H7 (cell line): ENCODE data around the gene THAP6. TPM values are rescaled to one million over a fixed set of nuclear protein-coding genes. Genes with fewer than 3 reads are reported as not detected.
A peak's percentile ranks its signal among the peaks of the same experiment; 100 is the strongest.
"Not testable (repeated sequence)": the region's sequence is repeated elsewhere in the genome, so short reads cannot be mapped to it uniquely, and the experiment has no call there.

Experiments used
- DNase-seq: peaks from one replicate; pipeline ENCODE4 v3.0.0; 2012
- H3K27me3 ChIP-seq: 2 replicates; pipeline ENCODE4 v1.6.0; 2011; ENCODE audit warnings: mild to moderate bottlenecking, low read length; ENCODE audit not compliant: control insufficient read depth, insufficient read depth
- H3K36me3 ChIP-seq: replicated peaks from 2 replicates; pipeline ENCODE4 v1.5.1; 2011; ENCODE audit warnings: low read length; ENCODE audit not compliant: control insufficient read depth, insufficient read depth
- H3K4me3 ChIP-seq: 2 replicates; pipeline ENCODE4 v1.5.1; 2011; ENCODE audit warnings: low read depth, mild to moderate bottlenecking, control low read depth, low read length, moderate library complexity; ENCODE audit not compliant: insufficient read depth
- total RNA-seq: library from RNA; depleted of rRNA; stranded (reverse); fragments of >200 nt; shearing (Covaris generic); gene quantifications from 2 replicates; pipeline ENCODE4 v1.2.3, GENCODE V29; 2014; rRNA removed

THAP6 gene
- total RNA-seq, result 8.2 and 11.4 TPM in 2 replicates

GRCh38 chr4:75514131-75514948, at the start of gene THAP6, which contains the start of gene RCHY1:
Gene THAP6 (plus strand): TSS chr4:75514473. CDS start chr4:75515453, 980 bp downstream.
Gene RCHY1 (minus strand): TSS chr4:75514403. CDS start chr4:75514286, 117 bp downstream.
- Histone ChIP-seq H3K27me3 (no peaks in the 10 kb centered on the region), H3K36me3 (peaks cover 11% of the 10 kb centered on the region), H3K4me3 (peak within 1 kb of the TSS; percentile 81)
- peak; percentile 89 for DNase-seq

GRCh38 chr4:75469896-75470295, 44.4 kb upstream of the THAP6 start:
- no peaks in the 10 kb centered on the region for H3K36me3 ChIP-seq
- H3K4me3 ChIP-seq, result no peak overlapping the region
- no peaks in the 10 kb centered on the region for H3K27me3 ChIP-seq
- DNase-seq, result no peak

GRCh38 chr4:75470738-75471137, 43.5 kb upstream of the THAP6 start:
- H3K4me3 ChIP-seq, result no peak overlapping the region
- H3K27me3 ChIP-seq, result no peaks in the 10 kb centered on the region
- no peaks in the 10 kb centered on the region for H3K36me3 ChIP-seq
- DNase-seq, result no peak

GRCh38 chr4:75477201-75477600, 37.1 kb upstream of the THAP6 start:
- no peaks in the 10 kb centered on the region for H3K27me3 ChIP-seq
- H3K4me3 ChIP-seq, result no peak overlapping the region
- peaks cover 5% of the 10 kb centered on the region for H3K36me3 ChIP-seq
- no peak for DNase-seq

- H3K36me3 ChIP-seq, result peaks cover 7% of the 10 kb centered on the region
- DNase-seq, result no peak
- no peak overlapping the region for H3K4me3 ChIP-seq
Measured at GRCh38 chr4:75484190-75484589, 30.1 kb upstream of the THAP6 start.

GRCh38 chr4:75490155-75490554, 24.1 kb upstream of the THAP6 start:
- Histone ChIP-seq H3K4me3 (no peak overlapping the region), H3K36me3 (peaks cover 2% of the 10 kb centered on the region), H3K27me3 (no peaks in the 10 kb centered on the region)
- no peak for DNase-seq

More at GRCh38 chr4:75484190-75484589, 30.1 kb upstream of the THAP6 start:
- no peaks in the 10 kb centered on the region for H3K27me3 ChIP-seq

GRCh38 chr4:75494563-75494962, 19.7 kb upstream of the THAP6 start:
- no peak for DNase-seq

GRCh38 chr4:75495476-75495875, 18.8 kb upstream of the THAP6 start:
- DNase-seq, result no peak

More at GRCh38 chr4:75494563-75494962, 19.7 kb upstream of the THAP6 start:
- Histone ChIP-seq H3K4me3 (no peak overlapping the region), H3K27me3 (no peaks in the 10 kb centered on the region), H3K36me3 (peaks cover 2% of the 10 kb centered on the region)

GRCh38 chr4:75496406-75496805, 17.9 kb upstream of the THAP6 start:
- H3K36me3 ChIP-seq, result peaks cover 2% of the 10 kb centered on the region

More at GRCh38 chr4:75495476-75495875, 18.8 kb upstream of the THAP6 start:
- no peaks in the 10 kb centered on the region for H3K27me3 ChIP-seq
- no peak overlapping the region for H3K4me3 ChIP-seq
- peaks cover 2% of the 10 kb centered on the region for H3K36me3 ChIP-seq

GRCh38 chr4:75497133-75497532, 17.1 kb upstream of the THAP6 start:
- H3K27me3 ChIP-seq, result no peaks in the 10 kb centered on the region
- peaks cover 1% of the 10 kb centered on the region for H3K36me3 ChIP-seq
- no peak for DNase-seq
- H3K4me3 ChIP-seq, result no peak overlapping the region

More at GRCh38 chr4:75496406-75496805, 17.9 kb upstream of the THAP6 start:
- no peak overlapping the region for H3K4me3 ChIP-seq
- DNase-seq, result no peak
- H3K27me3 ChIP-seq, result no peaks in the 10 kb centered on the region

GRCh38 chr4:75498041-75498440, 16.2 kb upstream of the THAP6 start:
- no peak overlapping the region for H3K4me3 ChIP-seq
- H3K27me3 ChIP-seq, result no peaks in the 10 kb centered on the region
- peaks cover 1% of the 10 kb centered on the region; the same call in 1 of the 2 replicates for H3K36me3 ChIP-seq
- DNase-seq, result no peak

GRCh38 chr4:75499900-75500299, 14.4 kb upstream of the THAP6 start:
- DNase-seq, result no peak
- Histone ChIP-seq H3K36me3 (peaks cover 1% of the 10 kb centered on the region; the same call in 1 of the 2 replicates), H3K27me3 (no peaks in the 10 kb centered on the region), H3K4me3 (no peak overlapping the region)

- no peak overlapping the region for H3K4me3 ChIP-seq
- H3K27me3 ChIP-seq, result no peaks in the 10 kb centered on the region
- peaks cover 1% of the 10 kb centered on the region for H3K36me3 ChIP-seq
- no peak for DNase-seq
Measured at GRCh38 chr4:75502671-75503070, 11.6 kb upstream of the THAP6 start.

- H3K36me3 ChIP-seq, result peaks cover 1% of the 10 kb centered on the region
- no peak for DNase-seq
- no peaks in the 10 kb centered on the region for H3K27me3 ChIP-seq
- no peak overlapping the region for H3K4me3 ChIP-seq
Measured at GRCh38 chr4:75505630-75506029, 8.6 kb upstream of the THAP6 start.

- not testable (repeated sequence) for DNase-seq, H3K36me3 ChIP-seq, H3K4me3 ChIP-seq, H3K27me3 ChIP-seq
Measured at GRCh38 chr4:75509592-75509991, 4.7 kb upstream of the THAP6 start.
